ENCODE measurements around the gene ARX.

ARX gene

DNA sequence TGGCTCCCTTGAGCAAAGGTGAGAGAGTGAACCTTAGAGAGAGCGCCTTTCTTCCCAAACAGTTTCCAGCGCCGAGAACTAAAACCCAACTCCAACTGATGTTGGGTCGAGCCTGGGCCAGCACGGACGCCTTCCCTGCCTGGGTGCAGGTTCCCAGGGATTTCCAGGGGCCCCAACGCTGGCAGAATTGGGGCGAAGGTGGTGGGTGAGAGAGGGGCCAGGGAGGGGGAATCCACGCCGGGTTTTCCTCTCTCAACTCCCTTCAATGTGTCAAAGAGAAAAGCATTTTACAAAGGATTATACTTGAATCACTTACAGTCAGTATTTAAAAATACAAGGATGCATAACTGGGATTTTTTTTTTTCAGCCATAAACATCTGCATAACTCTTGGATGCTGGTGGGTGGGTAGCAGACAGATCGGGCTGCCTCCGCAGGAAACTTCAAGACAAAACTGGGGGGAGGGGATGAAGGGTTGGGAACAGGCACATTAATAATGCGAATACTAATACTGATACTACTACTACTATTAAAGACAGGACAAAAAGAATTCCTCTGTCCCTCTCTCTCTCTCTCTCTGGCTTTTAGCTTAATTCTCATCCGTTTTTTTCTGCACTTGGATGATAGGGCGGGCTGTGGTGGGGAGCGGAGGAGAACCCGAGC lies 1.3 kb upstream of the ARX start:
- DNase-seq (ENCODE audit: low spot score), result no peak

DNA sequence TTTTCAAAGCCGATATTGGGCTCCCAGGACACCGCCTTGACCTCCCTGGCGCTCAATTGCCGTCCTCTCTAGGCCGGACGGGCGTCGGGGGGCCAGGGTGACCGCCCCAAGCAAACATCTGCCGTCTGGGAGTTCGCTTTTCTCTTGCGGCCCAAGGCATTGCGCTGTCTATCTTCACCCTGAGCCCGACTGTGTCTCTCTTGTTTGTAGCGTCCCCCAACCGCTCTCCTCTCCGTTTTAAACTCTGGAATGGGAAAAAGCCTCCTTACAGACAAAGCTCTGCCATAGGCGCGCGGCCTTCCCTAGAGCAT lies 551 bp upstream of the ARX start:
- no peak for DNase-seq (ENCODE audit: low spot score)

DNA sequence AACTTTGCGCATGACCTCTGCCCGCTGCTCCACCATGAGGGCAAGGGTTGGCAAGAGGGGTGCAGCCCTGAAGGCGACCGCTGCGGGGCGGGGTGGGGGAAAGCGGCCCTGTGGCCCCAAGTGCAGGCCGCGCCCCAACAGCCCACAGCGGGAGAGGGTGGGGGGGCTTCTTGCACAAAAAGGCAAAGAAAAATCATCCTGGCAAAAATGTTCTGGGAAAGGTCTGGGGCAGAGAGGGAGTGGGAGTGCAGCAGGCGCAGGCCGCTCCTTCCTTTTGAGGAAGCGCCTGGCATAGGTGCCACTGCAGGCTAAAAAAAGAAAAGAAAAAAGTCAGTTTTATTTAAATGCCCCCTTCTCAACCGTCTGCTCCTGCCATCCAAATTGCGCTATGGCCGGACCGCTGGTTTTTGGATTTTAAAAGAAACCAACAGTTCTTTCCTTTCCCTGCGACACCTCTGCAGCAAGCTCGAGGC lies 1.4 kb downstream of the ARX start:
- no peak for DNase-seq (ENCODE audit: low spot score)

DNA sequence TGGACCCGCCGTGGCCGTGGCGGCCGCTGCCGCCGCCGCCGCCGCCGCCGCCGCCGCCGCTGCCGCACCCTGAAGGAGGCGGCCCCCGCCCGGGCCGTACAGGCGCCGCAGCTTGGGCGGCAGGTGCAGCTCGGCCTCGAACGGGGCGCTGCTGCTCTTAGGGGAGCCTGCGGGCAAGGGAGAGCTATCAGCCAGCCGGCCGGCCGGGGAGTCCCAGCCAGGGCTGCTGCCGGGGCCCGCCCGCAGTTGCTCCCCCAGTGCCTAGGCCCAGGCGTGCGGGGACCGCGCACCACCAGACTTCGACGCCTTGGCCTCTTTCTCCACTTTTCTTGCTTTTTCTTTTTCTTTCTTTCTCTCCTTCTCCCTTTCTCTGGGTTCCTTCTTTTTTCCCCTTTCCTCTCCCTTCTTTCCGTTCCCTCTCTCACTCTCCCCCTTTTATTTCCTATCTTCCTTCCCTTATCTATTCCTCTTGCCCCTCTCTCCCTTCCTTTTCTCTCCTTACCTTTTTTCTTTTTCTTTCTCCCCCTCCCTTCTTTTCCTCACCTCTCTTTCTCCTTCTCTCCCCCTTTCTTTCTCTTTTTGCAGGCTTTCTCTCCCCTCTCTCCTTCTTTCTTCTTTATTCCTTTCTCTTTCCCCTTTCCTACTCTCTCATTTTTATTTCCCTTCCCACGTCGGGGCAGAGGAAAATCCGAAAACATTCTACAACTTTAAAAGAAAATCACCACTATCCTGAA lies 2.0 kb downstream of the ARX start:
- no peak for DNase-seq (ENCODE audit: low spot score)

DNA sequence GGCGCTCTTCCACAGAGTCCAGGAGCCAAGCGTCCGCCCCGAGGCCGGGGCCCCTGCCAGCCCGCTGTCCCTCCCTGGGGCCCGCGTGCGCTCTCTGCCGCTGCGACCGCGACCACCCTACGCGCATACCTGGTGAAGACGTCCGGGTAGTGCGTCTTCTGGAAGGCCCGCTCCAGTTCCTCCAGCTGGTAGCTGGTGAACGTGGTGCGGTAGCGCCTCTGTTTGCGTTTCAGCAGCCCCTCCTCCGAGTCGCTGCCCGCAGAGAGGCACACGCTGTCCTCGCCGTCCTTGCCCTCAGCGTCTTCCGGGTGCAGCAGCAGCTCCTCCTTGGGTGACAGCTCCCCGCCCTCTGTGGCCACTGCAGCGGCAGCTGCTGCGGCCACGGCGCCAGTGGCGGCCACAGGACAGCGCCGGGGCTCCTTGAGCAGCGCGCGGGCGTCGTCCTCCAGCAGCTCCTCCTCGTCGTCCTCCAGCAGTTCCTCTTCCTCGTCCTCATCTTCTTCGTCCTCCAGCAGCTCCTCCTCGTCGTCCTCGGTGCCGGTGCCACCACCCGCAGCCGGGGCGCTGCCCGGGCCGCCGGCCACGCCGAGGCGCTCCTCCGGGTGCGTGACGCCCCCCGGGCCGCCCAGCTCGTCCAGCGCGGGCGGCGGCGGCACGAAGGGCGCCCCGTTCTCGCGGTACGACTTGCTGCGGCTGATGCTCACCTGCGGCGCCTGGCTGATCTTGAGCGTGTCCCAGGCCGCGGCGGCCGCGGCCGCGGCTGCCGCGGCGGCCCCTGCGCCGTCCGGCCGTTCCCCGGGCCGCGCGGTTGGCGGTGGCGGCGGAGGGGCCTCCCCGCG lies 2.8 kb downstream of the ARX start:
- DNase-seq (ENCODE audit: low spot score), result no peak

DNA sequence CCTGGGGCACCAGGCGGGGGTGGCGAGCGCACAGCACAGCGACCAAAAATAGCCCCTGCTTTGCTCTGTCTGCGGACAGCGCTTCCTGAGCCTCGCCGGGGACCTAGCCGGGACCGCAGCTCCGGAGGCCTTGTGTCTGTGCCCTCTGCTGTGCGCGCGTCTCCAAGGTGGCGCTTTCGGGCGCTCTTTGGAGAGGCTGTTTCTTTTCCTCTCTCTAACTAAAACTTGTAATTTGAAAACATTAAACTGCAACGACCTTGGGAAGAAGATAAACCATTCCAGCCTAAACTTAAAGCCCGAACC lies 3.4 kb downstream of the ARX start:
- DNase-seq (ENCODE audit: low spot score), result no peak

DNA sequence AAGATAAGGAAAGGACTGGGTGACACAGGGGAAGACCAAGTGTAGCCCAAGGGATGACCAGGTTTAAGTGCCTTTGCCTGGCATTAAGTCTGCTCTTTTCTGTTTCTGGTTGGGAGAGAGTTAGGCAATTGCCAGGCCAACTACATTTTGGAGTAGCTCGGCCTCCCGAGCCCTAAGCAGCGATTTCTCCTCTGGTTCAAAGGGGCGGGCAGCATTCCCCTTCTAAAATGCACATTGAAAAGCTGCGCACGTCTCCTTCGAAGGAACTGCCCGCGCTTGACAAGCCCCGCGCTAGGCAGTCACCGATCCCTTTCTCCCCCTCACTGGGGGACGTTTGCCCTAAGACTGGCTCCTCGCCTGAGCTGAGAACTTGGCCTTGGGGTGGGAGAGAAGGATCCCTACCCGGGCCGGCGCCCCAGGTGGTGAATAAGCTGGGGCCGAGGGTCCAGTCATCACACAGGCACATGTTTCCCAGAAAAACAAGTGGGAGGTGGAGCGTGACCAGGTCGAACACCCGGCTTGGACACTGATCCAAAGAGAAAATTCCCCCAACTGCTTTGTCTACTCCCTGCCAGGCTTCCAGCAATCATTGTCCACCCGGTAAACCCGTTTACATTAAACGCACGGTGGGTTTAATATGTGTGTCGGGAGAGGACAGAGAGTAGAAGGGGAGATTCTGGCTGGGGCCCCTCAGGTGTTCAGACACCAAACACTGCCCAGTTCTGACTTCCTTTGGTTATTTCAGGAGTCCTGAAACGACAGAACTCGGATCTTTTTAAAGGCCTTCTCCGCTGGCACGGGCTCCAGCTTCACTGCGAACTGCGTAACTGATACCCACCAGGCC lies 4.0 kb downstream of the ARX start:
- no peak for DNase-seq (ENCODE audit: low spot score)

DNA sequence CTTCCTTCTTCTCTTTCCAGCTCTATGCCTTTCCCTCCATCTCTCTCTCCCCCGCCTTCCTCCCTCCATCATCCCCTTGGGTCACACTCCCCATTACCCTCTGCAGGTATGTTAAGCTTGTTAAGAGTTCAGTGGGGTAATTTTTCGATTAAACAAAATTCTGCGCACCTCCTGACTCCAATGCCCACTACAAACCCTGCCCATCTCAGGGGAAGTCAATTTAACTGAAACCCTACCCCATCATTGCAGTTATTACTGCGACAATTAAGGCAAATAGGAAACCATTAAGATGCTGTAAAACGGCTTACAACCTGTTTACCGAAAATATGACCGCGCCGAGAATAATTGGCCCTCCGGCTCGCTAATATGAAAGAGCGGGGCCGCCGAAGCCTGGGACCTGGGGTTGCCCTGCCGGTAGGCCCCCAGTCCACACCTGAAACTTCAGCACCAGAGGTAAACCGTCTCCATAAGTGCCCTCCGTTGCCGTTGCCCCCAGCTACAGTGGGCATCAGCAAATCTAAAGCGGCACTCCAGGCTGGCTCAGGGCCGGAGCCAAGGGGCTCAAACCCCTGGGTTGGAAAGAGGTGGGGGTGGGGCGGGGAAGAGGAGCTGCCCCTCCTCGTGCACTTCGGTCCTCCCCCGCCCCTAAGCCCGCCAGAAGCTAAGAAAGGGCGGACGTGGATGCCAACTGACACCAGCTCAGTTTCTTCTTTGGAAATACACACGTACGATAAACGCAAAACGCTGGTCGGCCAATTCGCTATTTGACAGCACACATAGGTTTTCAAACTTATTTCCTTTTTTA lies 4.8 kb downstream of the ARX start:
- no peak for DNase-seq (ENCODE audit: low spot score)

DNA sequence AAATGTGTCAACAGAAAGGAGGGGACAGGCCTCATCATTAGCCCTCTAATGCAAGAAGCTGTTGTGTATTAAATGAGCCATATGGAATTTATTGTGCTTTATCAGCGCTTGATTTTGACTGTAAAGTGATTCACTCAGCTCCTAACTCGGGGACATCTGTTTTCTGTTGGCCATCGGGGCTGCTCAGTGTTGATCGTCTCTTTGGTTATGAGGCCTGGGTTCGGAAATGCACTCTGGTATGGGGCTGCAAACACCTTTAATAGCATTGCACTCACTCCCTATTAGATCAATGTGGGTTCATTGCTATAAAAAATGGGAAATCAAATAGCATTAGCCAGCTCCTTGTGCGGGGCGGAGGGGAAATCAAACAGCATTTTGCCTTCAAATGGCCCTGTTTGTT lies 6.4 kb downstream of the ARX start:
- no peak for DNase-seq (ENCODE audit: low spot score)

DNA sequence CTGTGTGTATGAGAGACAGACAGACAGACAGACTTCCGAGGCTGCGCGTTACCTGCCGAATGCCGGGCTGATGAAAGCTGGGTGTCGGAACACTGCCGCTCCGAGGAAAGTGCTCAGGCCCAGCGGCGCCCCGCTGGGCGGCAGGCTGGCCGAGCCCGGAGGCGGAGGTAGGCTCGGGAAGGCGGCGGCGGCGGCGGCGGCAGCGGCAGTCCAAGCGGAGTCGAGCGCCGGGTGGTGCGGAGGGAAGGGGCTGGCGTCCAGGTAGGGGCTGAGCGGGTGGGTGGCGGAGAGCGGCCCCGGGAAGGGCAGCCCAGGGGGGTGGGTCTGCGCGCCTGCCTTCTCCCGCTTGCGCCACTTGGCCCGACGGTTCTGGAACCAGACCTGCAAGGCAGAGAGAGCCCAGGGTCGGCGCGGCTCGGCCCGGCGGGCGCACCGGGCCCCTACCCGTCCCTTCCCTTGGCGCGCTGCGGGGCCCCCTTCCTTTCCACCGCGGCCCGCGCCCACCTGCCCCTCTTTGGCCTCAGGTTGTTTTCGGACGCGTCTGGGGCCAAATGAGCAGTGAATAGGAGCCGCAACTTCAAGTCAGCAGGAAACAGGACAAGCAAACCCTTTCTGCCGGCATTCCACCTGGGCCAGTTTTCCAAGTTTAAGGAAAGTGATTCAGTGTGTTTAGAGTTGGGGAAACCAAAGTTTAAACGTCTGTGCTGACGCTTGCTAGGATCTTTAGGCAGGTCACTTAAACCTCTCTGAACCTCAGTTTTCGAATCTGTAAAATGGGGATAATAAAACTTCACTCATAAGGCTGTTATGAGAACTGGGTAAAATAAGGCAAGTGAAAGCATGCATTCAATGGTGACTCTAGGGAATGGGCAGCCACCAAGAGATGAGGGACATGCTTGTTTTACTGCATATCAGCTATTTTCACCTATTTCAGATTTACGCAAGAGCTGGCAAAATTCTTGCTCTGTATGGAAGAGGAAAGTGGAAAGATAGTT lies 8.4 kb downstream of the ARX start:
- DNase-seq (ENCODE audit: low spot score), result no peak

DNA sequence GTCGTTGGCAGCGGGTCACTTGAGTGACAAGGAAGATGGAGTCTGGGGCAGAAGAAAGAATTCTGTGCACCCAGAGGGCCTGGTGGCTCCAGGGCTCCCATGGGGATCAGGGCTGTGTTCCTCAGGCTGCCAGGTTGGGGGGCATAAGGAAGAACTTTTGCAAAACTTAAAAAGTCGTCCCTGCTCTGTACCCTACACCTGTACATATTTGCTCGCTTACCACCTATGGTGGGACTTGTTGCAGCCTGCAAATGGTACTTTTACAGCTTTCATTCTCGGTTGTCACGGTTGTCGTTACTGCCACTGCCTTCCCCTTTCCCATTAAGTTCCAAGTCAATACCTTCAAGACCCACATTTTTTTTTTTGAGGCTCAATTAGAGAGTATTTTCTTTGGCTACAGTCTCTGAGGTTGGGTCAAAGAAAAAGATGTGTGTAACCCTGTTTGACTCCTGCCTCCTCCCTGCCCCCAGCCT lies 9.1 kb downstream of the ARX start:
- no peak for DNase-seq (ENCODE audit: low spot score)

DNA sequence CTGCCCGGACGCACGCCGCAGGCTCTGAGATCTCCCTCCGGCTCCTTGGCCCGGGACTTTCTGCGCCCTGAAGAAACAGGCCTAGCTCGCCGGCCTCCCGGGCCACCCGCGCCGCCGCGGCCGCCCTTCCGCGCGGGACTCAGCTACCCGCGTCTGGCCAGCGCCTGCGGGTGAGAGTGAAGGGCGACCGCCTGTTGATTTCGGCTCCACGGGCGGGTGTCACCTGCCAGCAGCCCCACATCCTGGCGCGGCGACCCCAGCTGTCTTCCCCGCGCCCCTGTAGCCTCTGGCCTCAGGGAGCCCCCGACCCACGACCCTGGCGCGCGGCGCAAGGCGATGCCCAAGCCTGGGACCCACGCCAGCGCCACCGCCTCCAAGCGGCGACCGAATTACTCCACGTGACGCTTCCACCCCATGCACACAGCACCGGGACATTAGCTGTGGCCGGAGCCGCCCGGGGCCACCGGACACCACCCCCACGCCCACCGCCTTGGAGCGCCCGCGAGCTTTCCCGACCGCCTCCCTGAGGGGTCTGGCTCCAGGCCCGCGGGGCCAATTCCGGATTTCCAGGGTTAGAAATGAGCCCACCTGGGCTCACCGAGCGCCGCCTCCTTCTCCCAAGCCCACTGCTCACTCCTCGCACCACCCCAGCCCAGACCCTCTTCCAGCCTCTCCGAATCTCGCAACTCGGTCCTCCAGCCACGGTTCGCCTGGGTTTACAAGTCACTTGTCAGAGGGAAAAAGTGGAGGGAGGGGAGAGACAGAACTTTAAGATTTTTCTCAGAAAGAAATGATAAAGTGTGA lies 10.2 kb downstream of the ARX start:
- no peak for DNase-seq (ENCODE audit: low spot score)

DNA sequence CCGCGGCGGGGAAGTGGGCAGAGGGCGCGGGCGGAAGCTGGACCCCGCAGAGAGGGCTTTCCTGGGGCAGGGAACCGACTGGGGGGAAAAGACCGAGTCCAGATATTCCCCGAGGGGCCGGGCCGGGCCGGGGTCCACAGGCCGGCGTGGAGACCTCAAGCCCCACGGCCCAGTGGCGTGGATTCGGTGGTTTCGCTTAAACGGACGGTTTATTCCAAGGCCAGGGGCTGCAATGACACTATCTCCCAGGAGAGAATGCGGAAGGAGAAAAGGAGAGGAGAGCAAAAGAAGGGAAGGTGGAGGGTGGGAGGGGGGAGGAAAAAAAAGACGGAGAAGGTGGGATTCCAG lies 10.8 kb downstream of the ARX start:
- DNase-seq (ENCODE audit: low spot score), result no peak

DNA sequence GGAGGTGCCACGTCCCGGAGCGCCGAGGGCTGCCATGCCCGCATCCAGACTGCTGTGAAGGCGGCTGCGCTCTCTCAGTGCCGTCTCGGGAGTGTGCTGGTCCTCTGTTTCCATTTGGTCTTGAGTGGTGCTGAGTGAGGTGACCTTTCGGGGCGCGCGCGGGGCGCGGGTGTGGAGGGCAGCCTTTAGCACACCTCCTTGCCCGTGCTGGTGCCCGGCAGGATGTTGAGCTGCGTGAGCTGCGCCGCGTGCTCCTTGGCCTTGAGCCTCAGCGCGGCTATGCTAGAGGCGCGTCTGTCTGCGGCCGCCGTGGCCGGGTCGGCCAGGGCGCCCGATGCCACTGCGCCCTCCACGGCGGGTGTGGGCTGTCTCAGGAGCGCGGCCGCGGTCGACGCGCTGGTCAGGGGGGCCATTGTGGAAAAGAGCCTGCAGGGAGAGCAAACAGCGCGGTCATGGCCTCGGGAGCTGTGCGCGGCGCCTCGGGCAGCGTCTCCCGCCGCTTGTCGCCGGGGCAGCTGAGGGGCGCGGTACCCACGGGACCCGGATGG lies 11.2 kb downstream of the ARX start:
- no peak for DNase-seq (ENCODE audit: low spot score)

DNA sequence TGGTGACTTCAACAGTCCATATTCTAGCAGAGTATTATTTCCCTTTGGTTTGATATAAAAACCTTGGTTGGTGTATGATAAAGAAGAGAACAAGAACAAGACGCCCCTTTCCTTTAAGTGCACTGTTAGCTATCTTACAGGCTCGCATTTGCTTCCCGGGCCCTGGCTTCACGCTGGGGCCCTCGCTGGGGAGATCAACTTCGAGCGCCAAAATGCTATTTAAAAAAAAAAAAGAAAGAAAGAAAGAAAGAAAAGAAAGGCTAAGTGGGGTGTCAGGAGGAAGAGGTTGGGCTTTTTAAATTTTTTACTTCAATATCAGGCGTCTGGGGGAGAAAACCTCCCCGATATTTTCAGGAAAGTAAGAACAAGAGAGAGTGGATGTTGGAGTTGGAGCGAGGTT lies 11.7 kb downstream of the ARX start:
- no peak for DNase-seq (ENCODE audit: low spot score)

DNA sequence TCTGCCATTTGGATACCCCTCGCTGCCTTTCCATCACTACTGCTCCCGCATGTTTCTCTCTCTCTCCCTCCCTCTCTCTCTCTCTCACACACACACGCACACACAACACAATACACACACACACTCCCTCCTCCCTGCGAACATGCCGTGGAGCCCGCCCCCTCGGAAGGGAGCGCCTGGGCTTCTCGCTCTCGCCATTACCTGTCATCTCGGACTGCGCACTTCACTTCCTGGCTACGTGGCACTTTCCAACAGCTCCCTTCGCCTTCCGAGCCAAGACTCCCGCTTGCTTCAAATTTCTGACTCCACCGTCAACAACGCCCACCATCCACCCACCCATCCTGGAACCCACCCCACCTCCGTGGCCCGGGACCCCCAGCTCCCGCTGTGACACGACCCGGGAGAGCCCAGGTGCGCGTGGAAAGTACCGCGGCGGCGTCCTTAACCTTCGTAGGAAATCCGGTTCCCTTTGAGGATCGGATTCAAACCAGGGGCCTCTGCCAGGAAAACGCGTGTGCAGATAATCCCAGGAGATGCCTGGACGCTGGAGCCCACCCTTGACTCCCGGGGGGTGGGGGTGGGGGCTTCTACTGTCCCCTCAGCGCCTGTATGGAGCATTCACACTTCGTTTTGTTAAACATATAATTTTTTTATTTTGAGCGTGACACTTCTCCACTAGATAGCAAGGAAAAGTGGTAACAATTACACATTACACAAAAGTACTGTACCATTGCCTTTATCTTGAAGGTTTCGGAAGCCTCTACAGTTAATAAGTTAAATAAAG lies 12.5 kb downstream of the ARX start:
- no peak for DNase-seq (ENCODE audit: low spot score)

DNA sequence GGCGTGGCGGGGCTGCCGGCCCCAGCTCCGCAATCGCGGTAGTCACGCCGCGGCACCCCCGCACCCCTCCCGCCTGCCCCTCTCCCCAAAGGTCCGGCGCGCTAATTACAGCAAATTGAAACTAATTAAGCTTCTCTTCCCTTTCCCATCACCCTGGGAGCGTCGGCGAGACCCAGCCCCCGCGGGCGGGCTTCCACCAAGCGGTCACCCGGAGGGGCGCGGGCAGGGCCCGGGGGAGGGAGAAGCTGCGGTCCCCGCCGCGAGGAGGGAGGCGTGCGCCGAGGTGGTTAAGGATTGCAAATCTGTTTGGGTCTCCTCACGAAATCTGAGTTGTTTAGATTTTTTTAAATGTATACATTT lies 13.1 kb downstream of the ARX start:
- no peak for DNase-seq (ENCODE audit: low spot score)
